GM21390 (cell line): ENCODE measurements around the gene CRIM1.

Experiments used
- ATAC-seq: cut with Tn5 transposase; IDR thresholded peaks from one replicate; pipeline ENCODE4 v1.9.1; 2021; ENCODE audit not compliant: unreplicated experiment

CRIM1 gene

GRCh38 chr2:36371928-36372391, 16.4 kb downstream of the CRIM1 start:
- no peak for ATAC-seq

GRCh38 chr2:36373149-36373926, 17.8 kb downstream of the CRIM1 start:
- no peak for ATAC-seq

- no peak for ATAC-seq
Observed at GRCh38 chr2:36374585-36374984, 19.0 kb downstream of the CRIM1 start.

- no peak for ATAC-seq
Observed at GRCh38 chr2:36376319-36376765, 20.8 kb downstream of the CRIM1 start.

- ATAC-seq, result no peak
Observed at GRCh38 chr2:36376992-36377738, 21.6 kb downstream of the CRIM1 start.

- ATAC-seq, result no peak
Observed at GRCh38 chr2:36379710-36380448, 24.3 kb downstream of the CRIM1 start.

GRCh38 chr2:36380624-36381481, 25.3 kb downstream of the CRIM1 start:
- ATAC-seq, result no peak

GRCh38 chr2:36381993-36382392, 26.4 kb downstream of the CRIM1 start:
- ATAC-seq, result no peak

GRCh38 chr2:36382472-36382871, 26.9 kb downstream of the CRIM1 start:
- no peak for ATAC-seq

GRCh38 chr2:36383726-36384125, 28.1 kb downstream of the CRIM1 start:
- ATAC-seq, result no peak

- no peak for ATAC-seq
Observed at GRCh38 chr2:36384454-36384853, 28.9 kb downstream of the CRIM1 start.

GRCh38 chr2:36385603-36386002, 30.0 kb downstream of the CRIM1 start:
- no peak for ATAC-seq

GRCh38 chr2:36387258-36387916, 31.8 kb downstream of the CRIM1 start:
- no peak for ATAC-seq

- ATAC-seq, result no peak
Observed at GRCh38 chr2:36388472-36388871, 32.9 kb downstream of the CRIM1 start.

- ATAC-seq, result no peak
Observed at GRCh38 chr2:36389091-36389564, 33.5 kb downstream of the CRIM1 start.

- no peak for ATAC-seq
Observed at GRCh38 chr2:36389577-36389976, 34.0 kb downstream of the CRIM1 start.

- no peak for ATAC-seq
Observed at GRCh38 chr2:36392571-36393255, 37.1 kb downstream of the CRIM1 start.

GRCh38 chr2:36393738-36394256, 38.2 kb downstream of the CRIM1 start:
- no peak for ATAC-seq

GRCh38 chr2:36394804-36395203, 39.2 kb downstream of the CRIM1 start:
- ATAC-seq, result no peak
